ENCODE measurements around the gene NME8.
"Not testable (repeated sequence)": the region's sequence is repeated elsewhere in the genome, so short reads cannot be mapped to it uniquely, and the experiment has no call there.

Gene NME8

GRCh38 chr7:37848297-37848696, at the start of gene NME8:
TSS of gene NME8 (plus strand) at chr7:37848597. CDS start at chr7:37850267, 1,670 bp downstream.
- POLR2A ChIA-PET = no interaction called here
- H3K4me3 ChIP-seq (ENCODE audit: low read depth, low read length) = no peak within 1 kb of the TSS
- CTCF ChIA-PET = no interaction called here
- no peak for DNase-seq (ENCODE audit: low read depth, low spot score)
- no peak for TF ChIP-seq CTCF (IDR thresholded peaks at IDR 0.05; ENCODE audit: insufficient read depth, low read length, missing control alignments)

GRCh38 chr7:37806152-37806551, 42.2 kb upstream of the NME8 start:
- no peak overlapping the region for H3K4me3 ChIP-seq (ENCODE audit: low read depth, low read length)
- ChIA-PET CTCF (no interaction called here), POLR2A (no interaction called here)
- TF ChIP-seq CTCF (IDR thresholded peaks at IDR 0.05; ENCODE audit: insufficient read depth, low read length, missing control alignments) = no peak
- DNase-seq (ENCODE audit: low read depth, low spot score) = no peak

- H3K4me3 ChIP-seq (ENCODE audit: low read depth, low read length); DNase-seq (ENCODE audit: low read depth, low spot score); POLR2A ChIA-PET; CTCF ChIA-PET: not testable (repeated sequence)
Measured at GRCh38 chr7:37812161-37812580, 36.2 kb upstream of the NME8 start.

- ChIA-PET CTCF (no interaction called here), POLR2A (no interaction called here)
- DNase-seq (ENCODE audit: low read depth, low spot score) = no peak
- TF ChIP-seq CTCF (IDR thresholded peaks at IDR 0.05; ENCODE audit: insufficient read depth, low read length, missing control alignments) = no peak
- H3K4me3 ChIP-seq (ENCODE audit: low read depth, low read length) = no peak overlapping the region
Measured at GRCh38 chr7:37815671-37816371, 32.6 kb upstream of the NME8 start.

GRCh38 chr7:37816922-37817590, 31.3 kb upstream of the NME8 start:
- ChIA-PET POLR2A (no interaction called here), CTCF (no interaction called here)
- no peak for TF ChIP-seq CTCF (IDR thresholded peaks at IDR 0.05; ENCODE audit: insufficient read depth, low read length, missing control alignments)
- H3K4me3 ChIP-seq (ENCODE audit: low read depth, low read length) = no peak overlapping the region
- DNase-seq (ENCODE audit: low read depth, low spot score) = no peak

- H3K4me3 ChIP-seq (ENCODE audit: low read depth, low read length) = no peak overlapping the region
- no peak for DNase-seq (ENCODE audit: low read depth, low spot score)
- TF ChIP-seq CTCF (IDR thresholded peaks at IDR 0.05; ENCODE audit: insufficient read depth, low read length, missing control alignments) = no peak
- CTCF ChIA-PET = no interaction called here
- POLR2A ChIA-PET = no interaction called here
Measured at GRCh38 chr7:37817591-37817960, 30.8 kb upstream of the NME8 start.

Measured in AG04449 (cell line).